Stimulated activated CD4-positive, alpha-beta T cell treated with anti-CD3 and anti-CD28 coated beads, Interleukin-4, amount 100 ng/mL, for 4 hours (primary cell): ENCODE results near the gene EFEMP2.
"Not testable (repeated sequence)": the region's sequence is repeated elsewhere in the genome, so short reads cannot be mapped to it uniquely, and the experiment has no call there.

Source experiments
- DNase-seq, 2 experiments: peaks; one replicate each; pipeline ENCODE4 v3.0.0-alpha.2; 2020

Gene EFEMP2

DNA sequence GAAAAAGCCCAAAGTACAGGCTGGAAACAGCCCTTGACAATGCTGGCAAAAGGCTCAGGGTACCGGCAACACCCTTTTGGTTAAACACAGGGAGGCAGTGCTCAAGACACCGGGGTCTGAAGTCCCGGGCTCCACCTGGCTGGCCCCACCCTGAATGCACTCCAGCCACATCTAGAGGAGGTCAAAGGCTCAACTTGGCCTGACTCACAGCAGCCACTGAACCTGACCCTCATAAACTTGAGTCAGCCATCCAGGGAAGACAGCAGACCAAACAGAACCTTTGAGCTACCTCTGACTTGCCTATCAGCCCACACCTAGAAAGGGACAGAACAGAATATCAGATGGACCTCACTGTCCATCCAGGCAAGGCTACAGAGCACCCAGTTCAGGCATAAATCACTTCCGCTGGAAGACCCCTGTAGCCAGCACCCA, 18.4 kb downstream of the EFEMP2 start:
- no peak for DNase-seq

- DNase-seq, result no peak
Measured at GRCh38 chr11:65853246-65853979, 19.2 kb downstream of the EFEMP2 start.

DNA sequence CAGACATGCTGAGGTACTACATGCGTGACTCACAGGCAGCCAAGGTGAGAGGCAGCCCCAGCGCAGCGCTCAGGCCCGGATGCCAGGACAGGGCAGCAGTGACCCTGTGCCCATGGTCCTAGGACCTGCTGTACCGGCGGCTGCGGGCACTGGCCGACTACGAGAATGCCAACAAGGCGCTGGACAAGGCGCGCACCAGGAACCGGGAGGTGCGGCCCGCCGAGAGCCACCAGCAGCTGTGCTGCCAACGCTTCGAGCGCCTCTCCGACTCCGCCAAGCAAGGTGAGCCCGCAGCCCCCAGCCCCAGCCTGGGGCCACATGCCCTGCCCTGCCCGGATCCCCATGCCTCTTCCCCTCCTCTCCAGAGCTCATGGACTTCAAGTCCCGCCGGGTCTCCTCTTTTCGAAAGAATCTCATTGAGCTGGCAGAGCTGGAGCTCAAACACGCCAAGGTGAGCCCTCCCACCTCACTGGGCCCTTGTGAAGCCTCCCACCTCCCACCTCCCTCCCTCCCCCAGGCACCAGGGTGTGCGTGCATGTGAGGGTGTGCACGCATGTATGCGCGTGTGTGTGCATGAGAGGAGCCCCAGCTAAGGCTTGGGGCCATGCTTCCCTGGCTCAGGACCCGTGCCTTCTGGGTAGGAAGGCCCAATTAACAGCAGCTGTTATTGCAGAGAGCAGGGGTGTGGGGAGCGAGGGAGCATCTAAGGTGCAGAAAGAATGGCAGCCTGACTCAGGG, 19.9 kb downstream of the EFEMP2 start:
- DNase-seq, result no peak

- DNase-seq, result no peak
Measured at GRCh38 chr11:65851811-65852507, 20.6 kb downstream of the EFEMP2 start.

- no peak for DNase-seq
Measured at GRCh38 chr11:65851083-65851579, 21.5 kb downstream of the EFEMP2 start.

DNA sequence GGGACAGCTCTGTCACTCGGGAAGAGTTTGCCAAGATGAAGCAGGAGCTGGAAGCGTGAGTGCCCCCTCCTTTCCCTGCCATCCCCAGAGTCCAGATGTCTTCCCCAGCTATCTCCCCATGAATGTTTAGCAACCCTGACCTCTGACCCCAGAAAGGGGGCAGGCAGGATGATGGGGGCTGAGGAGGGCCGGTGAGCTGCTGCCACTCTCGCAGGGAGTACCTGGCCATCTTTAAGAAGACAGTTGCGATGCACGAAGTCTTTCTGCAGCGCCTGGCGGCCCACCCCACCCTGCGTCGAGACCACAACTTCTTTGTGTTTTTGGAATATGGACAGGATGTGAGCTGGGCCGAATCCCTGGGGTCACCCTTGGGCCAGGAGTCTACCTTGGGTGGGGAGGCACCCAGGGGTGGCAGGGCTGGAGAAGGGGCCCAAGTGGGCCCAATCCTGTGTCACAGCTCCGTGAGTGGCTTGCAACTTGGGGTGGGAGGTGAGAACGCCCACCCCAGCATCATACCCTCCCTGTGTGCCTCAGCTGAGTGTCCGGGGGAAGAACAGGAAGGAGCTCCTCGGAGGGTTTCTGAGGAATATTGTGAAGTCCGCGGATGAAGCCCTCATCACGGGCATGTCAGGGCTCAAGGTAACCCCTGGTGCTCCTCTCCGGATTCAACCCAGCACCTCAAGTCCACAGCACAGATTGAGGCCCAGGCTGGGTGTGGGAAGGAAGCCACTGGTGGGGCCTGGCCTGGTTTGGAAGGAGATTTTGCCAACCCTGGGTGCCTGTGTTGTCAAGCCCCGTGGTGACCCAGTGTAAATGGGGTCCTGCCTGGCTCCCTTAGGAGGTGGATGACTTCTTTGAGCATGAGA, 22.1 kb downstream of the EFEMP2 start:
- DNase-seq, result no peak

- no peak for DNase-seq
Measured at GRCh38 chr11:65849771-65850216, 22.8 kb downstream of the EFEMP2 start.

- no peak for DNase-seq
Measured at GRCh38 chr11:65849366-65849765, 23.2 kb downstream of the EFEMP2 start.

GRCh38 chr11:65848693-65849092, 23.9 kb downstream of the EFEMP2 start:
- not testable (repeated sequence) for DNase-seq

DNA sequence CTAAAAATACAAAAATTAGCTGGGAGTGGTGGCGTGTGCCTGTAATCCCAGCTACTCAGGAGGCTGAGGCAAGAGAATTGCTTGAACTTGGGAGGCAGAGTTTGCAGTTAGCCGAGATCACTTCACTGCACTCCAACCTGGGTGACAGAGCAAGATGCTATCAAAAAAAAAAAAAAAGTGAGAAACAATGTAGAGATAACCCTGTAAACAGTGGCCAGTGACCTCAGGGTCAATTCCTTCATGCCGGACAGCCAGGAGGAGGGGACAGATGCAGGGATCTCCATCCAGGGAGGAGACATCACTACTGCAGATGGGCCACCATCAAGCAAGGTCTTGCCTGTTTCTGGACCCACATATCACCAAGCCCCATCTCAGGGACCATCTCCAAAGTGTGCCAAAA, 24.9 kb downstream of the EFEMP2 start:
- DNase-seq, result no peak

GRCh38 chr11:65844231-65844872, 28.2 kb downstream of the EFEMP2 start:
- no peak for DNase-seq

- no peak for DNase-seq
Measured at GRCh38 chr11:65843811-65844210, 28.8 kb downstream of the EFEMP2 start.

DNA sequence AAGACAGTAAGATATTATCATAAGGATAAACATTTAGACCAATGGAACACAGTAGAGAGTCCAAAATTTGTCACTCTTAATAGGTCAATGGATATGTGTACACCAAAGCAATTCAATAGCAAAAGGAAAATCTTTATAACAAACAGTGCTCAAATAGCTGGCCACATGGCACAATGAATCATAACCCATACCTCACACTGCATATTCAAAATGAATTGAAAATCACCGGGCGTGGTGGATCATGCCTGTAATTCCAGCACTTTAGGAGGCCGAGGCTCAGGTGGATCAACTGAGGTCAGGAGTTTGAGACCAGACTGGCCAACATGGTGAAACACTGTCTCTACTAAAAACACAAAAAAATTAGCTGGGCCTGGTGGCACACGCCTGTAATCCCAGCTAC, 30.5 kb downstream of the EFEMP2 start:
- DNase-seq, result no peak

GRCh38 chr11:65834202-65834601, 38.4 kb downstream of the EFEMP2 start:
- DNase-seq, result no peak

DNA sequence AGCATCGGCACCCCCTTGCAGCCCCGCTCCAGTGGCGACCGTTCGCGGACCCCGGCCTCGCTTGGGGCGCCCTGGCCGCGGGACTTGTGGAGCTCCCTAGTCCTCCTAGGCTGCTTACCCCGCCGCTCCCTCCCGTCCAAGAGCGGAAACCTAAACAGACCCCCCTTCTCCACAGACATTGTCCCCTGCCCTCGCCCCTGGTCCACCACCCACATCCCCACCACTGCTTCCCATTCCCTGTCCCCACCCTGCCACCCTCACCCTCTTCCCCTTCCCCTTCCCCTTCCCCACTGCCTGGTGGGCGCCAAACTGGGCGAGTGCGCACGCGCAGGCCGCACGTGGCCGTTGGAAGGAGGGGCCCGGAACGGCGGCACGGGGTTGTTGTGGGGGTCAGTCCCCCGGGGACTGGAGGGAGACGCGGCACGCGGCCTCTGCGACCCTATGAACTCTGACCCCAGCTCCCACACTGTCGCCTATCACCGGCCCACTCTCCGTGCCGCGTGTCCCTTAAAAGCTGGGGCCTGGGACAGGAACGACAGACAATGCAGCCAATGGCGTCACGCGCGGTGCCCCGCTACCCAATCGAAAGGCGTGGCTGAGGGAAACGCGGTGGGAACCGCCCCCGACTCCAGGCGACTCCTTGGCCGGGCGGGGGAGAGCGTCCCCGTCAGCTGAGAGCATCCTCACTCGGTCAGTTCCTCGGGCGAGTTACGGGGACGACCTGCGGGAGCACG, 39.1 kb downstream of the EFEMP2 start, which contains the start of gene SNX32:
Gene SNX32, plus strand, starts transcription at position 667 of the 734 bp plus-strand sequence. CDS start 103 bp downstream, outside the sequence.
- peak; percentile 93 to 94 for DNase-seq

DNA sequence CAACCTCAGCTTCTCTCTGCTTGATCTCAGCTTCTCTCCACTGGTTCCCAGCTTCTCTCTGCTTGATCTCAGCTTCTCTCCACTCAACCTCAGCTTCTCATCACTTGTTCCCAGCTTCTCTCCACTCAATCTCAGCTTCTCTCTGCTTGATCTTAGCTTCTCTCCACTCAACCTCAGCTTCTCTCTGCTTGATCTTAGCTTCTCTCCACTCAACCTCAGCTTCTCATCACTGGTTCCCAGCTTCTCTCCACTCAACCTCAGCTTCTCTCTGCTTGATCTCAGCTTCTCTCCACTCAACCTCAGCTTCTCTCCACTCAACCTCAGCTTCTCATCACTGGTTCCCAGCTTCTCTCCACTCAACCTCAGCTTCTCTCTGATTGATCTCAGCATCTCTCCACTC, 40.4 kb downstream of the EFEMP2 start:
- DNase-seq, result not testable (repeated sequence)

GRCh38 chr11:65829459-65829858, 43.1 kb downstream of the EFEMP2 start:
- DNase-seq, result no peak

GRCh38 chr11:65826984-65827735, 45.4 kb downstream of the EFEMP2 start:
- DNase-seq, result no peak

- no peak for DNase-seq
Measured at GRCh38 chr11:65822776-65823528, 49.6 kb downstream of the EFEMP2 start.
